ENCODE data around the gene RAPGEF3. TPM values are rescaled to one million over a fixed set of nuclear protein-coding genes. Genes with fewer than 3 reads are reported as not detected.
A peak's percentile ranks its signal among the peaks of the same experiment; 100 is the strongest.

Gene RAPGEF3
- total and polyA plus RNA-seq, 2 donors (not counting 1 experiment from before 2014, with no cell fraction given), result 1.8 to 5.2 TPM

GRCh38 chr12:47740606-47741339 is 17.9 kb downstream of the RAPGEF3 start:
- H3K4me3 ChIP-seq (ENCODE audit: control extremely low read depth in 1 of 5, extremely low read depth in 1 of 5, insufficient read depth in 1 of 5, low read depth in 2 of 5, low read length in 4 of 5), result peak overlapping the region in 3 of 5 experiments; percentile 12 to 39 (median 14)
- peaks cover 0 to 9% (median 0%) of the 10 kb centered on the region in 3 donors for H3K9me3 ChIP-seq (ENCODE audit: control extremely low read depth in 1 of 3, control insufficient read depth in 2 of 3, insufficient read depth in 1 of 3, low read length in 2 of 3)
- no peaks in the 10 kb centered on the region for H4K20me1 ChIP-seq (ENCODE audit: control insufficient read depth, insufficient read depth, low read length, poor library complexity, severe bottlenecking)
- no peaks in the 10 kb centered on the region for H3K79me2 ChIP-seq (ENCODE audit: control insufficient read depth, insufficient read depth, low read length)
- POLR2A ChIA-PET, result interaction anchor here (1.0 to 5.7 kb wide), 9 partner anchors 15 to 97 kb away, joined by 3 to 43 read pairs (median 4); partner anchors contain the start of genes ENDOU and RAPGEF3
- peak overlapping the region; percentile 68 for H2AFZ ChIP-seq (ENCODE audit: insufficient read depth, low read depth, low read length, poor library complexity, severe bottlenecking)
- Mint-ChIP-seq H3K27ac (peak overlapping the region; percentile 82), H3K4me1 (peaks cover 50% of the 10 kb centered on the region), H3K4me3 (peak overlapping the region; percentile 79), H3K27me3 (no peaks in the 10 kb centered on the region), H3K9me3 (ENCODE audit: insufficient read depth) (no peaks in the 10 kb centered on the region)
- H3K27me3 ChIP-seq (replicated peaks in 1 of 4; ENCODE audit: control extremely low read depth in 1 of 4, control insufficient read depth in 3 of 4, insufficient read depth in 4 of 4, low read length in 3 of 4), result no peaks in the 10 kb centered on the region
- H3K36me3 ChIP-seq (replicated peaks in 1 of 2; ENCODE audit: control extremely low read depth in 1 of 2, control insufficient read depth in 1 of 2, extremely low read depth in 1 of 2, insufficient read depth in 2 of 2, low read length in 1 of 2), result no peaks in the 10 kb centered on the region
- WGBS (ENCODE audit: insufficient coverage), result 10% methylated on average over 16 of the region's 21 CpGs
- CTCF ChIA-PET, result interaction anchor here (0.7 to 15.0 kb wide), 16 partner anchors 11 to 98 kb away, joined by 3 to 515 read pairs (median 14); partner anchors contain the start of genes ENDOU, HDAC7, RAPGEF3 and RPAP3
- H3K4me1 ChIP-seq (ENCODE audit: control insufficient read depth in 2 of 2, insufficient read depth in 2 of 2, low read length in 2 of 2), result peaks cover 29 to 46% of the 10 kb centered on the region in 2 donors
- H3K9ac ChIP-seq (ENCODE audit: low read length), result peak overlapping the region; percentile 39
- peak overlapping the region; percentile 72 for H3K4me2 ChIP-seq (replicated peaks; ENCODE audit: low read depth, low read length, poor library complexity, severe bottlenecking)
- no peak for TF ChIP-seq EZH2 (IDR thresholded peaks at IDR 0.05; ENCODE audit: borderline replicate concordance, insufficient read depth, low read depth, low read length, poor library complexity, severe bottlenecking)
- TF ChIP-seq CTCF (IDR thresholded peaks at IDR 0.05), result no peak
- intact Hi-C loops (cut with micrococcal nuclease), result loop anchor here (1.0 to 2.0 kb wide), 2 partner anchors 26 to 34 kb away; partner anchors contain the start of gene RPAP3
- peak; percentile 63 for DNase-seq
- peak overlapping the region; percentile 63 to 69 for H3K27ac ChIP-seq (ENCODE audit: low read length in 2 of 2)
- ATAC-seq (ENCODE audit: low read depth), result peak; percentile 58
